ENCODE data around the gene FBXW11. TPM values are rescaled to one million over a fixed set of nuclear protein-coding genes. Genes with fewer than 3 reads are reported as not detected.

Gene FBXW11
- total RNA-seq, 1 experiment from 2014 or later, result 52.0 TPM

DNA sequence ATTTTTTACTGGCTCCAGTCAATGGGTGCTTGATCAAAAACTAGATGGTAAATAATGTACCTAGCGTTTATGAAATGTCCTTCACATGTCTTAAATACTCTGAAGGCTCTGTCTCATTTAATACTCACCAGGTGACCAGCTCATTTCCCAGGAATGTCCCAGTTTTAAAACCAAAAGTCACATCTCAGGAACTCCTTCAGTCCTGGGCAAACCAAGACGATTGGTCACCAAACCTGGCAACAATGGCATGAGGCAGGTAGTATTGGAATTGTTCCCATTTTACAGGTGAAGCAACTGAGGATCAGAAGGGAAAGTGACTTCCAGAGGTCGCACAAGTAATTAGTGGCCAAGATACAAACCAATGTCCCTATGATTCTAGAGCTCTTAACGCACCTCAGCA is 193.2 kb downstream of the FBXW11 start:
- Histone ChIP-seq H3K79me2 (ENCODE audit: insufficient read depth, low read length) (no peaks in the 10 kb centered on the region), H3K4me1 (ENCODE audit: control insufficient read depth in 1 of 2, insufficient read depth in 2 of 2, low read length in 2 of 2) (no peaks in the 10 kb centered on the region), H3K9ac (ENCODE audit: low read length) (no peak overlapping the region), H4K20me1 (ENCODE audit: insufficient read depth) (no peaks in the 10 kb centered on the region), H3K4me3 (replicated peaks in 1 of 2; ENCODE audit: low read depth in 1 of 2, low read length in 2 of 2) (no peak overlapping the region), H3K27ac (ENCODE audit: low read depth, low read length) (no peak overlapping the region), H3K9me2 (ENCODE audit: insufficient read depth) (no peaks in the 10 kb centered on the region), H3K4me2 (ENCODE audit: low read length) (no peak overlapping the region), H3K27me3 (ENCODE audit: insufficient read depth, low read length) (no peaks in the 10 kb centered on the region), H3K36me3 (ENCODE audit: control insufficient read depth in 1 of 2, insufficient read depth in 2 of 2, low read length in 2 of 2) (no peaks in the 10 kb centered on the region), H2AFZ (ENCODE audit: low read depth, low read length, poor library complexity, severe bottlenecking) (no peak overlapping the region), H3K9me3 (ENCODE audit: control insufficient read depth in 1 of 2, insufficient read depth in 1 of 2, low read depth in 1 of 2, low read length in 2 of 2) (no peaks in the 10 kb centered on the region)
- intact Hi-C loops (cut with micrococcal nuclease), result no loop called here
- TF ChIP-seq ELF1 (IDR thresholded peaks at IDR 0.05; ENCODE audit: borderline replicate concordance, low read depth) (no peak), POLR2AphosphoS5 (IDR thresholded peaks at IDR 0.05; ENCODE audit: low read depth, low read length) (no peak), SIN3A (IDR thresholded peaks at IDR 0.05; ENCODE audit: low read depth) (no peak), POLR2A (IDR thresholded peaks at IDR 0.05; ENCODE audit: borderline replicate concordance, extremely low read depth, insufficient read depth, insufficient read length) (no peak), SP1 (IDR thresholded peaks at IDR 0.05; ENCODE audit: low read depth) (no peak), FOSL1 (IDR thresholded peaks at IDR 0.05; ENCODE audit: low read depth) (no peak), ZFX (IDR thresholded peaks at IDR 0.05) (no peak), CBX3 (IDR thresholded peaks at IDR 0.05; ENCODE audit: low read depth) (no peak), EGR1 (IDR thresholded peaks at IDR 0.05; ENCODE audit: low read depth) (no peak), RAD21 (IDR thresholded peaks at IDR 0.05; ENCODE audit: low read depth) (no peak), YY1 (IDR thresholded peaks at IDR 0.05; ENCODE audit: extremely low read depth, insufficient replicate concordance, low read depth, low read length) (no peak), EZH2 (IDR thresholded peaks at IDR 0.05) (no peak), ZNF274 (IDR thresholded peaks at IDR 0.05; ENCODE audit: low read depth, low read length) (no peak), SRF (IDR thresholded peaks at IDR 0.05; ENCODE audit: low read depth) (no peak), JUND (IDR thresholded peaks at IDR 0.05) (no peak), TCF7L2 (IDR thresholded peaks at IDR 0.05; ENCODE audit: borderline replicate concordance, extremely low read depth, insufficient read depth, insufficient read length) (no peak)
- TF ChIP-seq, protein P1, sequence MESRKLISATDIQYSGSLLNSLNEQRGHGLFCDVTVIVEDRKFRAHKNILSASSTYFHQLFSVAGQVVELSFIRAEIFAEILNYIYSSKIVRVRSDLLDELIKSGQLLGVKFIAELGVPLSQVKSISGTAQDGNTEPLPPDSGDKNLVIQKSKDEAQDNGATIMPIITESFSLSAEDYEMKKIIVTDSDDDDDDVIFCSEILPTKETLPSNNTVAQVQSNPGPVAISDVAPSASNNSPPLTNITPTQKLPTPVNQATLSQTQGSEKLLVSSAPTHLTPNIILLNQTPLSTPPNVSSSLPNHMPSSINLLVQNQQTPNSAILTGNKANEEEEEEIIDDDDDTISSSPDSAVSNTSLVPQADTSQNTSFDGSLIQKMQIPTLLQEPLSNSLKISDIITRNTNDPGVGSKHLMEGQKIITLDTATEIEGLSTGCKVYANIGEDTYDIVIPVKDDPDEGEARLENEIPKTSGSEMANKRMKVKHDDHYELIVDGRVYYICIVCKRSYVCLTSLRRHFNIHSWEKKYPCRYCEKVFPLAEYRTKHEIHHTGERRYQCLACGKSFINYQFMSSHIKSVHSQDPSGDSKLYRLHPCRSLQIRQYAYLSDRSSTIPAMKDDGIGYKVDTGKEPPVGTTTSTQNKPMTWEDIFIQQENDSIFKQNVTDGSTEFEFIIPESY (IDR thresholded peaks at IDR 0.05; ENCODE audit: extremely low read depth, insufficient replicate concordance, low read length), result no peak
- TF ChIP-seq, protein P2, sequence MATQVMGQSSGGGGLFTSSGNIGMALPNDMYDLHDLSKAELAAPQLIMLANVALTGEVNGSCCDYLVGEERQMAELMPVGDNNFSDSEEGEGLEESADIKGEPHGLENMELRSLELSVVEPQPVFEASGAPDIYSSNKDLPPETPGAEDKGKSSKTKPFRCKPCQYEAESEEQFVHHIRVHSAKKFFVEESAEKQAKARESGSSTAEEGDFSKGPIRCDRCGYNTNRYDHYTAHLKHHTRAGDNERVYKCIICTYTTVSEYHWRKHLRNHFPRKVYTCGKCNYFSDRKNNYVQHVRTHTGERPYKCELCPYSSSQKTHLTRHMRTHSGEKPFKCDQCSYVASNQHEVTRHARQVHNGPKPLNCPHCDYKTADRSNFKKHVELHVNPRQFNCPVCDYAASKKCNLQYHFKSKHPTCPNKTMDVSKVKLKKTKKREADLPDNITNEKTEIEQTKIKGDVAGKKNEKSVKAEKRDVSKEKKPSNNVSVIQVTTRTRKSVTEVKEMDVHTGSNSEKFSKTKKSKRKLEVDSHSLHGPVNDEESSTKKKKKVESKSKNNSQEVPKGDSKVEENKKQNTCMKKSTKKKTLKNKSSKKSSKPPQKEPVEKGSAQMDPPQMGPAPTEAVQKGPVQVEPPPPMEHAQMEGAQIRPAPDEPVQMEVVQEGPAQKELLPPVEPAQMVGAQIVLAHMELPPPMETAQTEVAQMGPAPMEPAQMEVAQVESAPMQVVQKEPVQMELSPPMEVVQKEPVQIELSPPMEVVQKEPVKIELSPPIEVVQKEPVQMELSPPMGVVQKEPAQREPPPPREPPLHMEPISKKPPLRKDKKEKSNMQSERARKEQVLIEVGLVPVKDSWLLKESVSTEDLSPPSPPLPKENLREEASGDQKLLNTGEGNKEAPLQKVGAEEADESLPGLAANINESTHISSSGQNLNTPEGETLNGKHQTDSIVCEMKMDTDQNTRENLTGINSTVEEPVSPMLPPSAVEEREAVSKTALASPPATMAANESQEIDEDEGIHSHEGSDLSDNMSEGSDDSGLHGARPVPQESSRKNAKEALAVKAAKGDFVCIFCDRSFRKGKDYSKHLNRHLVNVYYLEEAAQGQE (IDR thresholded peaks at IDR 0.05; ENCODE audit: low read depth), result no peak
- TF ChIP-seq, protein P3, sequence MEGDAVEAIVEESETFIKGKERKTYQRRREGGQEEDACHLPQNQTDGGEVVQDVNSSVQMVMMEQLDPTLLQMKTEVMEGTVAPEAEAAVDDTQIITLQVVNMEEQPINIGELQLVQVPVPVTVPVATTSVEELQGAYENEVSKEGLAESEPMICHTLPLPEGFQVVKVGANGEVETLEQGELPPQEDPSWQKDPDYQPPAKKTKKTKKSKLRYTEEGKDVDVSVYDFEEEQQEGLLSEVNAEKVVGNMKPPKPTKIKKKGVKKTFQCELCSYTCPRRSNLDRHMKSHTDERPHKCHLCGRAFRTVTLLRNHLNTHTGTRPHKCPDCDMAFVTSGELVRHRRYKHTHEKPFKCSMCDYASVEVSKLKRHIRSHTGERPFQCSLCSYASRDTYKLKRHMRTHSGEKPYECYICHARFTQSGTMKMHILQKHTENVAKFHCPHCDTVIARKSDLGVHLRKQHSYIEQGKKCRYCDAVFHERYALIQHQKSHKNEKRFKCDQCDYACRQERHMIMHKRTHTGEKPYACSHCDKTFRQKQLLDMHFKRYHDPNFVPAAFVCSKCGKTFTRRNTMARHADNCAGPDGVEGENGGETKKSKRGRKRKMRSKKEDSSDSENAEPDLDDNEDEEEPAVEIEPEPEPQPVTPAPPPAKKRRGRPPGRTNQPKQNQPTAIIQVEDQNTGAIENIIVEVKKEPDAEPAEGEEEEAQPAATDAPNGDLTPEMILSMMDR (IDR thresholded peaks at IDR 0.05 in 2 of 3, conservative IDR thresholded peaks at IDR 0.05 in 1 of 3; ENCODE audit: borderline replicate concordance in 1 of 3, insufficient read depth in 1 of 3, low read depth in 2 of 3, low read length in 2 of 3), result no peak
- ChIA-PET POLR2A (no interaction called here), CTCF (no interaction called here), RAD21 (ENCODE audit: low non-redundant PET in 1 of 2, low total read pairs in 2 of 2, uncharacterized antibody in 2 of 2, unreplicated experiment in 2 of 2) (no interaction called here)
- DNase-seq (ENCODE audit: low read depth, low spot score) (no peak), ATAC-seq (no peak)
- no TSS peak for BruUV-seq (replicated peaks)
